CD4-positive, alpha-beta T cell treated with Interleukin-6 at 100 ng/mL for 8 hours (primary cell): ENCODE measurements around the gene RBPMS2.

Experiments used
- DNase-seq: peaks from one replicate; pipeline ENCODE4 v3.0.0-alpha.2; 2020; ENCODE audit warnings: mixed read lengths, low spot score

RBPMS2 gene

DNA sequence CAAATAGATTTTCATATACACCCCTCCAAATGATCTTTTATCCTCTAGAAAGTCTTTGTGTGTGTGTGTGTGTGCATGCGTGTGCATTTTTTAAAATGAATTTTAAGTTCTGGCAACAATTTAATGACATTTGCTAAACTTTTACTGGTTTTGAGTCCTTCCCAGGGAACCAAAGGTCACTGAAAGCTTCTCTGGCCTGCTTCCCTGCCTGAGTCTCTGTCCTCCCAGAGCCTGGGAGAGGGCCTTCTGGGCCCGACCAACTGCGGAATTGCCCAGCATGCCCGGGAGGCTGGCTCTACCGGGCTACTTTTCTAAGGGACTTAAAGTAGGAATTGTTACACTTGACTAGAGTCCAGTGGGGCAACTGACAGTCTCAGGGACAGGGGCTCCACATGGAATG lies 7.4 kb upstream of the RBPMS2 start:
- no peak for DNase-seq

DNA sequence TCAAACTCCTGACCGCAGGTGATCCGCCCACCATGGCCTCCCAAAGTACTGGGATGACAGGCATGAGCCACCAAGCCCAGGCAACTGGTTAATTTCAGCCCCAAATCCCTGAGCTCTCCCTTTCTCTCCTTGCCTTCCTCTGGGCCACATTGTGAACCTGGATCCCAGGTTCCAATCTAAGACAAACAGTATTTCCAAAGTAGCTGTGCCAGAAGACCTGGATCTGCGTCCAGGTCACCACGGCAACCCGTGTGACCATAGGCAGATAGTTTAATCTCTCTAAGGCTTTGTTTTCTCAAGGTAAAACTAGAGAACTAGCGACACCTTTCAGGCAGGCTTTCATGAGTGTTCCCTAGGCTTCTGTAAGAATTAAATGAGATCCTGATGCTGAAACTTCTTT lies 5.9 kb upstream of the RBPMS2 start:
- DNase-seq = no peak

DNA sequence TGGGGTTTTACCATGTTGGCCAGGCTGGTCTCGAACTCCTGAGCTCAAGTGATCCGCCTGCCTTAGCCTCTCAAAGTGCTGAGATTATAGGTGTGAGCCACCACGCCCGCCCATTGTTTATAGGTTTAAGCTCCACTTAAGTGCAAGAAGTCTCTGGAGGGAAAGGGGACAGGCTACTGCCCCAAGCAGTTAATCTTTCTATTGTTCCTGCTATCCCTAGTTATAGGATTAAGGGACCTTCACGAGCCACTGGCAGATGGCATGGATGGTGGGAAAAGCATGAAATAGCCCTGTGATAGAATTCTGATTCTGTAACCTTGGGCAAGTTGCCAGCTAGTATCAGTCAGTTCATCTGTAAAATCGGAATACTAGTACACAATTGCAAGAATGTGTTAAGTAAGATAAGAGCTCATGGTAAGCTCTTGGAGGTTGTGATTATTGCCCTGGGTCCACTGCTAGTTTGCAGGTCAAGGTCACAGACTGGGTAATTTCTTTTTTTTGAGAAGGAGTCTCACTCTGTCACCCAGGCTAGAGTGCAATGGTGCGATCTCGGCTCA lies 5.3 kb upstream of the RBPMS2 start:
- no peak for DNase-seq

DNA sequence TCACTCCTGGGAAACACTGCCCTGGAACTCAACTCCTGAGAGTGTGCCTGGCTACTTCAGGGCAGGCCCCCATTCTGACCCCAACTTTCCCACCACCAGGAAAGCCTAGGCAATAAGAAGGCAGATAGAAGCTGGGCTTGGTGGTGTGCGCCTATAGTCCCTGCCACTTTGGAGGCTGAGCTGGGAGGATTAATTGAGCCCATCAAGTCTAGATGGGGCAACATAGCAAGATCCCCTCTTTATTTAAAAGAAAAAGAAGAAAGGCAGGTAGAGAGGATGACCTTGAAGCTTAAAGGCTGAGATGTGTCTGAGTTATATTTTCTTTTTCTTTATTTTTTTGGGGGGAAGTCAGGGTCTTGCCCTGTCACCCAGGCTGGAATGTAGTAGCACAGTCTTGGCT lies 4.2 kb upstream of the RBPMS2 start:
- DNase-seq = no peak

DNA sequence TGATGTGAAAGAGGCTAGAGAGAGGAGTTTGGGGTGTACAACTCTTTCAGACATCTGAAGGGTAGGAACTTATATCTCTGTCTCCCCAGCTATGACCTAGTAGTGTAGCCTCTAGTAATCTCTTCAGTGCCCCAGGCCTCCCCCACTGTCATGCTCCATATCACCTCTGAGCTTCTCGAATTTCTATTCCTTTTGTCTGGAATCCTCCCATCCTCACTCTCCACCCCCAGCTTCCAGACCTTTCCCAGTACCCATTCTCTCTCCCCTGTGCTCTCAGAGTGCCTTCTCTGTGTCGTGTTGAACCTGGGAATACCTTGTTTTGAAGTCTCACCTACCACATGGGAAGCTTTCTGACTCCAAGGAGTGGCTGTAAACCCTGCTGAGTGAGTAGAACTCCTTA lies 3.6 kb upstream of the RBPMS2 start:
- no peak for DNase-seq

DNA sequence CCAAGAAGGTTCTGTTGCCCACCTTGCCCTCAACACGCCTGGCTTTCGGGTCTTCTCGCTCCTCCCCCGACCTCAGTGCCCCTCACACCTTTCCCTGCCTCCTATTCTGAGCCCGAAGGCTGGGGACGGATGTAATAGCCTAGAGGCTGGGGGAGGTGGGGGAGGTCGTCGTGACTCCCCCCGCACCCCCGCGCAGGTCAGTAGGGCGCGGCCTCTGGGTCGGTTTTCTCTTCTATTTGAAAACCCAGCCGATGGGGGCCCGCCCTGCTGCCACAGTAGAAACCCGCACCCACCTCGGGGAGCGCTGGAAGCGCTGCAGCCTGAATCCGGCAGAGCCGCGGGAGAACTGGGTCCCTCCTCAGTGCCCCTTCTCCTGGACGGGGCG lies 1.0 kb upstream of the RBPMS2 start:
- no peak for DNase-seq

DNA sequence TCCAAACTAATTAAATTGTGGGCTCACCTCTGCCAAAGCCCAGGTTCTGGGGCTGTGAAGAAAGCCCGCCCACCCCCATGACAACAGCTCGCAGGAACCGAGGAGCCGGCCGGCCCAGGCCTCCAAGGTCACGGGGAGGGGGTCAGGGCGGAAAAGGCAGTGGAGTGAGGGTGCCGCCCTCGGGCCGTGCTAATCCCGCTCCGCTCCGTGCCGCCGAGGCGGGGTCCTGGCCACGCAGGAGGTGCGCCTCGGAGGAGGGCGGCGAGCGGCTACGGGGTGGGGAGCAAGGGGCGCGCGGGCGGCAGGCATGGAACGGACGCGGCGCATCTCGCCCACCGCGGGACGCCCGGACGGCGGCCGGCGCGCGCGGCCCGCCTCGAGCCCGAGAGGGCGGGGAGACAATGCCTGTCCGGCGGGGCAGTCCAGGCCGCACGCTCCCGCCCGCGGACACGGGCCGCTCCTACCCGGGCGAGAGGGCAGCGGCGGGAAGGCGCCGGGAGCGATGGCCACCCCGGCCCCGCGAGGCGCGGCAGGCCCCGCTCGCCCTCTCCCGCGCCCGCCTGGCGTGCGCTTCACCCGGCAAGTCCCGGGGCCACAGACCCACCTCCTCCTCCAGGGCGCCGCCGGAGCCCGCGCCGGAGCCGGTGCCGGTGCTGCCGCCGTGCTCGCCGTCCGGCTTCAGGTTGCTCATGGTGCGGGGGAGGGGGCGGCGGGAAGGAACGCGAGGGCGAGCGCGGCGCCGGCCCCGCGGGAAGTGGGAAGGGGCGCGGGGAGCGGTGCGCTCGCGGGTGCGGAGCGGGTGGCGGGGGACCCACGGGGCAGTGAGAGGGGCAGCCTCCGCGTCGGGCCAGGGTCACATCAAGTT lies 528 bp downstream of the RBPMS2 start:
- DNase-seq = no peak

DNA sequence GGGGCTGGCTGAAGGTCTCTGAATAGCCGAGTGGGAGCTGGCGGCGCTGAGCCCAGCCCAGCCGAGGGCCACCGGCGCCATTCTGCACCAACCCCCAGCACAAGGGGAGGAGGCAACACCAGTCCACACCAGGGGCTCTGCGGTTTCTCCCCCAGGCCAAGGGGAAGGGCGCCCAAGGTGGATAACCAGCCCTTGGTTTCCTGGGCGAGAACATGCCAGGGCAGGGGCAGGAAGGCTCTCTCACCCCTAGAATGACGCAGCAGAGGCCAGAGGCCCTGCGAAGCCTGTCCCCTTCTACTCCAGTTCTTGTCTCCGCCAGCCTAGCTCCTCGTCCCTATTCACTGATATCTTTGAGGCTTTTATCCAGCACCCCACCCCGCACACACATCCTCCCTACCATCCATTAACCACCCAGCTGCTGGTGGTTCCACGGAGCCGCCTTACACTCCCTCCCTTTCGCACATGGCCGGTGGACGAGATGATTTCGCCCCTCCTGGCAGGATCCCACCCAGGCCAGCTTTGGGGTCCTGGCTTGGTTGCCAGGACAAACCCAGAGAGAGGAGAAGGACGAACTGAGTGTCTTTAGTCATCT lies 1.3 kb downstream of the RBPMS2 start:
- no peak for DNase-seq

DNA sequence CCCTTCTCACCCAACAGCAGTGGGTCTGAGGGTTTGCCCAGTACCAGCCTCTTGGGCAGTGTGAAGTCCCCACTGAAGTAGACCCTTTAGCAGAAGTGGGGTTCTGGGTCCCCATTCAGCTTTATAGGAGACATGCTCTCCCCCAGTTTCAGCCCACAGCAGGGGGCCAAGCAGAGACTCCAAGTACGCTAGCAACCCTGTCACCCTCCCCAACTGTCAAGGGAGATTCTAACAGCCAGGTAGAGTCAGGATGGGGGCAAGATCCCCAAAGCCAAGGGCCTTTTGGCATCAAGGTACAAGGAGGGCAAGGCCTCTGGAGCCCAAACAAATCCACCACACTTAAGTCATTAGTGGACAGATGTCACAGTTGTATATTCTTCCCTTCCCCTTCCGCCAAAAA lies 1.8 kb downstream of the RBPMS2 start:
- DNase-seq = no peak

DNA sequence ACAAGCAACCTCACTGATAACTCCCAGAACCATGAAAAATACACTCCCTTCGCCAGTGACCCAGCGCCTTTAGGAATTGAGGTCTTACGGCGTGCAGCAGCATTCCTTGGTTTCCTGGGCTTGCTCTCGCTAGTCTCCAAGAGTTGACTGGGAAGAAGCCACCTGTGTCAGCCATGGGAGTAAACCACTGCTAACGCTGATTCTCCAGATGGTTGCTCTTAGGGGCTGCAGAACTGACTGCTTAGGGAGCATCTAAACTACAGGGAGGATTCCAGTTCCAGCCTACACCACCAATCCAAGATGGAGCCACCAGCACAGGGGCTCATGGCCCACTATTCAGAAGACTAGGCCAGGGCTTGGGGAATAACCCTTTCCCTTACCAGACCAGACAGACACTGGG lies 2.4 kb downstream of the RBPMS2 start:
- no peak for DNase-seq

DNA sequence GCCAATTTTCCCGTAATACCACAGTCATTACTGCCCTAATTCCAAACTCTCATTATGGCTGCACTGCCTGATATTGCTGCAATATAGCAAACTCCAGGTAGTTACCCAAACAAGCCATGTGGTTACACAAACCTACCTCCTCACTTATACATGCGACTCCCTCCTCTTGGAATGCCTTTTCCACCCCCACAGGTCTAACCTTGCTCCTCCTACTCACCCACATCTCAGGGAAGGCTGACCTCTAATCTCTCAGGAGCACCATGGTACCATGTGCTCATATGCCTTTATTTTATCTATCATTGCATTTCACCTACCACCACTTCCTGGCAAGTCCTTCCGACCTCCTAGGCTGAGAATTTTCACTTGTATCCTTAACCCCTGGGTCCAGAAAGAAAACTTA lies 2.9 kb downstream of the RBPMS2 start:
- DNase-seq = no peak

DNA sequence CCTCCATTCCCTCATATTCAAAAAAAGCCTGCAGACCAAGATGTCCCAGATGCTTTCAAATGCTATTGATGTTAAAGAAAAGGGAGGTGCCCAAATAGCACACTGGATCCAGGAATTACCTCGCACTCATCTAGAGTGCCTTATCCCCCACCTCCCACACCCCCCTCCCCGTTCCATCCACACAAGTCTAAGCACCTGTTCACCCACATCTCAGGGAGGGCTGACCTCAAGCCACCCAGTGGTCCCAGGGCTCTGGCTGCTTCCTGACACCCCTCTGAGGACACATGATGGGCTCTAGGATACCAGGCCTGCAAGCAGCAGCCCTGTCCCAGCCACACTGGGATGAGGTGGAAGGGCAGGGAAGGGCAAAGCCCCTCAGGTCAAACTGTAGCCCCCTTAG lies 4.8 kb downstream of the RBPMS2 start:
- no peak for DNase-seq

DNA sequence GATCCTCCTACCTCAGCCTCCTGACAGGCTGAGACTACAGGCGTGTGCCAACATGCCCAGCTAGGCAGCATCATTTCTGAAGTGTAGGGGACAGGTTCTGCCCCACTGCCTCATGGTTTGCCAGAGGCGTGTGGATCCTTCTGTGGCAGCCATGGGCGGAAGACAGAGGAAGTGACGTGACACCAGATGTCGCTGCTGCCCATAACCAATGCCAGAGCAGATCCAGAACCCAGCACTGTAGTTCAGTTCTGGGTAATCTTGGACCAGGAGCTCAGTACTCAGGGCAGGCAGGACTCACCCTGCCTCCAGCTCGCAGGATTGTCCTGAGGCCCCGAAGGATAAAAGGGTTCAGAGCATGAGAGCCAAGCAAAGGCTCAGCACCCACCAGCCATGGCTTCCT lies 8.2 kb downstream of the RBPMS2 start:
- no peak for DNase-seq

DNA sequence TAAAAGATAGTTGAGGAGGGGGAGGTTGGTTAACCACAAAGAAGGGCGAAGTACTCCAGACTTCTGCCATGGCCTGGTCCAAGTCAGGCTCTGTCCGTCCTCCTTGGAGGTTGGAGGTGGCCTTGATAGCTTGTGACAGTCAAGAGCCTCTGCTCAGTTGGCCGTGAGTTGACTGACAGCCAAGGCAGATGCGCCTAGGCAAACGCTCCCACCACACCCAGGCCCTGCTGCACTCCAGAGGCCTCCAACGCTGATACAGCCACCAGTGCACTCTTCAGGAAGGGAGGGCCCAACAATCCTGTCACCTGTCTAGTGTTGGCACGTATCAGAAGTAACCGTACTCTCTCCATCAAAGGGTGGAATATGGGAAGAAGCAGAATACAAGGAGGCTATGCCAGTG lies 9.3 kb downstream of the RBPMS2 start:
- DNase-seq = no peak

DNA sequence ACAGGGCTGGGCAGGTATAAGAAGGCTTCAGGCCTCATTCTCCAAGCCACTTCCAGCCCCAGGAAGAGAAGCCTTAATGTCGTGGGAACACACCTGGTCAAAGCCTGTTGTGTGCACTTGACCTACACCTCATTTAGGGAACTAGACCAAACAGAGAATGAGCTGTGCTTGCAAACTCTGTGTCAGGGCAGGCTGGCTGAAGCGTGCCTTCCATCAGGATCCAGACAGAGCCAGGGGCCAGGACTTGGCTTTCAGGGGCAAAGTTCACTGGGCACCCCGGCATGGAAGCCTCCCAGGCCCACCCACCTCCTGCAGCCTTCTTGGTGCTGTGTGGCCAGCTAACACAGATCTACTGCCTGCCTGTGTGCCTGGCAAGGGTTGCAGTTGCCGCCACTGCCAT lies 11.5 kb downstream of the RBPMS2 start:
- DNase-seq = no peak

DNA sequence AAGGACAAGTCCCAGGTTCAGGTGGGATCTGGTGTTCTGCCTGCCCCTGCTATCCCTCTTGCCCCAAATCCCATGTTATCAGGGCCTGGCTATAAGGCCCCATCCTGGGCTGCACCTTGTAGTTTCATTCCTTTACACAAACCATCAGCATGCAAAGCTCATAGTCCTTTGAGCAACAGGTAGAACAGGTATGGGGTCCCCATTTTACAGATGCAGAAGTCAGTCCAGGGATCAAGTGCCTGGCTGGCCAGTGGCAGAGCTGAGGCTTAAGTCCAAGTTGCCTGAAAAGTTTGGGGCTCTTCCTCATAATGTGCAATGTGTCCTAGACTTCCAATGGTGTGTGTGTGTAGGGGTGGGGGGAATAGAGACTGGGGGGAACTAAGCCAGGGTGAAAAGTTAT lies 11.9 kb downstream of the RBPMS2 start:
- DNase-seq = no peak

DNA sequence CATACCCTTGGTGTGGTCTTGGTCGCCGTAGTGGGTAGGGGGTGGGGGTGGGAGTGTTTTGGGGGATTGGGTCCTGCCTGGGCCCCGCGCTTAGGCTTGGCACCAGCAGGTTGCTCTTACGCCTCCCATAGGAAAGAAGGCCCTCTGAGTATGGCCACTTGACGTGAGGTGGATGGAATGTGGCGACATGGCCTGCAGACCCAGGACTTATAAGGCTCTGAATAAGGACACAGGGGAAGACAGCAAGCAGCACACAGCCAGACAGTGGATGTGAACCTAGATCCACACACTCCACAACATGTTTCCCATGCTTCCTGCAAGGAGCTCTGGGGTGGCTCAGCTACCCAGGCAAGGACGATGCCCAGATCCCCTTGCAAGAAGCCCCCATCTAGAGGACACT lies 12.4 kb downstream of the RBPMS2 start:
- no peak for DNase-seq

DNA sequence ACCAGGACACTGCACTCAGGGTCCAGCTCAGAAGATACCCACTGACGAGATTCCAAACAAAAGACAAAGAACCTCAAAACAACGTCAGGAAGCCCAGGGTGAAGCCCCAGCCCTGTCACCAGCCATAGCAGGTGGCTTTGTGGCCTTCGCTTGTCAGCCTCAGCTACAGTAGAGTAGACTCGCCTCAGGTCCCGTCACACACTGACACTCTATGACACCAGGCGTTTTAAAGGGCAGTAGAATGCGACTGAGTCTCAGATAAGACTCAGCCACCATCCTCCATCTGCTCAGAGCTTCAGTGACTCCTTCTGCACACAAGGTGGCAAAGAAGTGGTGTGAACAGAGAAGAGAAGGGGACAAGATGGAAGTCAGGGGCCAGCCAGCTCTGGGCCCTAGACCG lies 12.8 kb downstream of the RBPMS2 start:
- DNase-seq = no peak

DNA sequence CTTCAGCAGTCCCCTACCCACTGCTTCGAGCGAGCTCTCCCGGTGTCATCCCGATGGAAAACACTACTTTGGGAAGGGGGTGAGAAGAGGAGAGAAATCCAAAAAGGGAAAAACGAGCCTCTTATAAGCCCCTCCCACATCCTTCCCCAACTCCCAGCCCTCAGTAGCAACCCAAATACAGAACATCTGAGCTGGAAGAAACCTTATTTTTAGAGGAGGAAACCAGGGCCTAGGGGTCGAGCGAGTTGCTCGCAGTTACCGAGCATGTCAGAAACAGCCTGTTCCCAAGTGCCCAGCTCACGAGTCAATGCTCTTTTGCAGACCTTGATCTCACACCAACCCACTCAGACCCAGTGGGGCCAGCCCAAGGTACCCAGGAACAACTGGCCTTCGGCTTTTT lies 14.2 kb downstream of the RBPMS2 start:
- DNase-seq = no peak

DNA sequence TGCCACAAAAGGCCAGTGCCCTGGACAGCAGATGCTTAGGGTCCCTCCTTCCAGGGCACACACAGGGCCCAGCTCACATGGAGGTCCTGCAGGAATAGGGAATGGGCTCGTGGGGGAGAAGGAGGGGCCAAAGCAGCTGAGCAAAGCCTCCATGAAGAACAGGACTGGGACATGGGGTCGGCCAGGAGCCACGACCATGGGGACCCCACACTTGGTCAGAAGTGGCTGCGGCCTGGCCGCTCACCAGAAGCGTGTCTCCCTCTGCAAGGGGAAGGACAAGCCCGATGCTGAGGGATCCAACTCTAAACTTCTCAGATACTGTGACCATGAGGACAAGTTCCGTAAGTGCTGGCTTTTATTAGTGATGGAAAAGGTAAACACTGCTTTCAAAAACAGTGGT lies 15.3 kb downstream of the RBPMS2 start:
- DNase-seq = no peak

DNA sequence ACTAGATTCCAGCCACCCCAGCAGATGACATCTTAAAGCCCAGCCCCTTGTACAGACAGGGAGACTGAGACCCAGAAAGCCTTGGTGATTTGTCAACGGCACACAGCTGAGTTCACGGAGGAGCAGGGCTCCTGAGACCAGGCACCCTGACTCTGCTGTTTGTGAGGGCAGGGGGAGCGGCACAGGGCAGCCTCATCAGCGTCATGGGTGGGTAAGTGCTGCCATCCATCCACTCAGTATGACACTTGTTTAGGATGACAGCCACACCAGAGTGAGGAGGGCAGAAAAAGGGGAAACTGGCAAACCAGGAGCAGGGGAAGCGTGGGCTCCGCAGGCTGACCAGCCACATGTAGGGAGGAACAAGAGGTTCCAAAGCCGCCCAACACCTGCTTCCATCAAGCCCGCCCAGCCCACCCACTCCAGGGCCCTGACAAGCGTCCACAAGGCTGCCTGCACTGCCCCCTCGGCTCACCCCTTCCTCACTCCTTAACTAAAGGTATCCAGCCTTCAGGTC lies 19.9 kb downstream of the RBPMS2 start:
- DNase-seq = no peak

DNA sequence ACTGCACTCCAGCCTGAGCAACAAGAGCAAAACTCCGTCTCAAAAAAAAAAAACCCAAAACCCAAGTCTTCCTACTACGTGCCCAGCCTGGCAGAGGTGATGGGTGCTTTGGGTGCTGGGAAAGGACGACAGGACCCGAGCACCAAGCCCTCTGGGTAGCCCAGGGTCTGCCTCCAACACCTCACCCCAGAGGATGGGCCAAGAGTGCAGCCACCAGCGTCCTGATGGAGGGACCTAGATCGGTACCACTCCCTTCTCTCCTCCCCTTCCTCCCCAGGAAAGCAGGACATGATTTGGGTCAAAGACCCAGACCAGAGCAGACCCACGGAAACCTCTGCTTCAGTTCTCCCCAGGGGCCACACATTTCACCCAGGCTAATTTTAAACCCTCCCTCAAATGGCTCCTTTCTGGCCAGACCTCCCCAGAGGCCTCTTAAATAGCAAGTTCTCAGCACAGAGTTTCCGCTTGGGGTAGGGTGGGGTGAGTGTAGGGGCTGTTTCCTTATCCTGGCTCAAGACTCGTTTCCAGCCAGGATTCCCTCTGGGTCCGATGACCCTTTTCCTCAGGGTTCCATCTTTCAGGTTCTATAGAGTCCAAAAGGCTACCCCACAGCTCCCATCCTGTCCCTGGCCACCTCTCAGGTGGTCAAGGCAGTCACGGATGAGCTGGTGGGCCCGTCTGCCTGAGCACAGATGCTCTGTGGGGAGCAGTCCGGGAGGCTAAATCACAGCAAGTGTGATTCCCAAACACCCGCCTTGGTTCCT lies 20.5 kb downstream of the RBPMS2 start:
- no peak for DNase-seq
